Transverse colon (tissue), 4 donors: ENCODE measurements around the gene ANK3. TPM values are rescaled to one million over a fixed set of nuclear protein-coding genes. Genes with fewer than 3 reads are reported as not detected.

Source experiments
- DNase-seq: peaks from one replicate; pipeline ENCODE4 v3.0.0-alpha.2; 2019
- H3K27ac ChIP-seq, 4 donors: fragments of 200-600 bp; sonication (generic); 2 replicates each; pipeline ENCODE4 v1.5.1; 2016 to 2018; ENCODE audit warnings: inconsistent platforms in 4 of 4
- H3K27me3 ChIP-seq: fragments of 200-600 bp; sonication (generic); 2 replicates; pipeline ENCODE4 v1.5.1; 2017; ENCODE audit warnings: inconsistent platforms
- H3K36me3 ChIP-seq, 4 donors: fragments of 200-600 bp; sonication (generic); 2 replicates each; pipeline ENCODE4 v1.5.1; 2017 to 2019; ENCODE audit warnings: inconsistent platforms in 4 of 4
- H3K4me1 ChIP-seq, 4 donors: fragments of 200-600 bp; sonication (generic); 2 replicates each; pipeline ENCODE4 v1.5.1; 2017 to 2020; ENCODE audit warnings: inconsistent platforms in 4 of 4
- H3K4me3 ChIP-seq, 4 donors: fragments of 200-600 bp; sonication (generic); 1 replicate in 1 of 4; 2 replicates in 3 of 4; pipeline versions ENCODE4 v1.5.1 to v1.6.1; 2017 to 2019; ENCODE audit warnings: inconsistent platforms in 4 of 4
- H3K9me3 ChIP-seq, 2 donors: fragments of 200-600 bp; sonication (generic); 2 replicates each; pipeline ENCODE4 v1.5.1; 2017 to 2019; ENCODE audit warnings: inconsistent platforms in 2 of 2
- CTCF ChIP-seq, 5 experiments: fragments of 200-600 bp in 3 of 5; fragments of 450-650 bp in 2 of 5; sonication (generic) in 3 of 5; IDR thresholded peaks; 1 replicate in 2 of 5; 2 replicates in 3 of 5; pipeline ENCODE4 v1.5.1; 2016 to 2017; ENCODE audit warnings: antibody characterized with exemption in 5 of 5, inconsistent platforms in 3 of 5, mild to moderate bottlenecking in 2 of 5, moderate library complexity in 1 of 5
- EP300 ChIP-seq: sonication (generic); formaldehyde crosslinking; IDR thresholded peaks from one replicate; pipeline ENCODE4 v1.6.1; 2017; ENCODE audit warnings: antibody characterized with exemption, low read depth
- POLR2A ChIP-seq: fragments of 450-650 bp; IDR thresholded peaks from one replicate; pipeline ENCODE4 v1.6.1; 2016; ENCODE audit warnings: antibody characterized with exemption, mild to moderate bottlenecking, moderate library complexity
- POLR2AphosphoS5 ChIP-seq, 3 donors: sonication (generic); formaldehyde crosslinking; IDR thresholded peaks; one replicate each; pipeline ENCODE4 v1.6.1; 2016; ENCODE audit warnings: antibody characterized with exemption in 3 of 3
- WGBS, 2 donors: methylation state at CpG; one replicate each; pipeline ENCODE4 v1.1.5; 2018; ENCODE audit warnings: low coverage in 1 of 2; 5-methylcytosine and 5-hydroxymethylcytosine counted together
- in situ Hi-C, 4 donors: fragments of 200-750 bp; cut with MboI; loops; one replicate each; pipeline versions ENCODE4 v1.15.0 to v1.15.1; 2017; ENCODE audit warnings: low sequenced_read_pairs in 3 of 4, low pct_ligation_motif_present in 1 of 4, low pct_unique_long_range_greater_than_20kb in 1 of 4
- intact Hi-C: fragments of 100-400 bp; cut with DNase I; formaldehyde crosslinking; loops from one replicate; pipeline ENCODE4 v1.15.1; 2023; ENCODE audit warnings: low total_unique reads
- total RNA-seq, 4 donors: library from RNA; depleted of rRNA; stranded (reverse); fragments of >200 nt; gene quantifications; one replicate each; pipeline ENCODE4 v1.1.0, GENCODE V29; 2016

The ANK3 gene
- total RNA-seq, 4 donors from 2014 or later: 41.2 to 230 (median 172) TPM

- intact Hi-C loops: no loop called here
- Histone ChIP-seq H3K27me3 (no peaks in the 10 kb centered on the region), H3K4me3 (no peak overlapping the region), H3K36me3 (no peaks in the 10 kb centered on the region), H3K4me1 (no peaks in the 10 kb centered on the region), H3K27ac (no peak overlapping the region), H3K9me3 (no peaks in the 10 kb centered on the region)
- TF ChIP-seq EP300 (no peak), CTCF (IDR thresholded peaks at IDR 0.05) (no peak), POLR2AphosphoS5 (IDR thresholded peaks at IDR 0.05) (no peak), POLR2A (no peak)
- DNase-seq: no peak
- in situ Hi-C loops: no loop called here
- 63 to 71% methylated on average over 2 of the region's 2 CpGs for WGBS, 2 donors
These were observed 51.6 kb downstream of the ANK3 start for GRCh38 chr10:60338002-60338564.

- in situ Hi-C loops: no loop called here
- no peak overlapping the region for H3K4me3 ChIP-seq
- no peaks in the 10 kb centered on the region for H3K9me3 ChIP-seq
- no peak overlapping the region for H3K27ac ChIP-seq
- H3K36me3 ChIP-seq: no peaks in the 10 kb centered on the region
- intact Hi-C loops: no loop called here
- DNase-seq: no peak
- WGBS, 2 donors: 76 to 81% methylated on average over 3 of the region's 3 CpGs
- no peaks in the 10 kb centered on the region for H3K27me3 ChIP-seq
- no peaks in the 10 kb centered on the region for H3K4me1 ChIP-seq
- TF ChIP-seq CTCF (IDR thresholded peaks at IDR 0.05): no peak
These were observed 52.6 kb downstream of the ANK3 start for GRCh38 chr10:60336901-60337630.

GRCh38 chr10:60335708-60336107 lies 54.0 kb downstream of the ANK3 start:
- H3K9me3 ChIP-seq: no peaks in the 10 kb centered on the region
- intact Hi-C loops (no loop called here), in situ Hi-C loops (no loop called here)
- H3K4me3 ChIP-seq: no peak overlapping the region
- H3K4me1 ChIP-seq: no peaks in the 10 kb centered on the region
- no peak for TF ChIP-seq CTCF (IDR thresholded peaks at IDR 0.05)
- TF ChIP-seq EP300: no peak
- TF ChIP-seq POLR2A: no peak
- no peak for TF ChIP-seq POLR2AphosphoS5 (IDR thresholded peaks at IDR 0.05)
- no peaks in the 10 kb centered on the region for H3K27me3 ChIP-seq
- WGBS, 2 donors: 79 to 89% methylated on average over 5 of the region's 5 CpGs
- H3K36me3 ChIP-seq: no peaks in the 10 kb centered on the region
- no peak overlapping the region for H3K27ac ChIP-seq
- no peak for DNase-seq

- WGBS, 2 donors: 62 to 65% methylated on average over 4 of the region's 4 CpGs
- intact Hi-C loops (no loop called here), in situ Hi-C loops (no loop called here)
- Histone ChIP-seq H3K4me3 (no peak overlapping the region), H3K27ac (no peak overlapping the region), H3K27me3 (no peaks in the 10 kb centered on the region), H3K4me1 (no peaks in the 10 kb centered on the region), H3K9me3 (no peaks in the 10 kb centered on the region), H3K36me3 (no peaks in the 10 kb centered on the region)
- no peak for TF ChIP-seq EP300
- no peak for TF ChIP-seq POLR2AphosphoS5 (IDR thresholded peaks at IDR 0.05)
- no peak for TF ChIP-seq POLR2A
- TF ChIP-seq CTCF (IDR thresholded peaks at IDR 0.05): no peak
- DNase-seq: no peak
These were observed 54.7 kb downstream of the ANK3 start for GRCh38 chr10:60334991-60335390.
